IMR-90 (cell line): ENCODE measurements around the gene CINP. TPM values are rescaled to one million over a fixed set of nuclear protein-coding genes. Genes with fewer than 3 reads are reported as not detected.

ENCODE experiments used
- ATAC-seq: fragments of 200-7000 bp; cut with Tn5 transposase; 2 replicates; pipeline ENCODE4 v1.9.1; 2020; ENCODE audit warnings: low read depth, mild to moderate bottlenecking, moderate library complexity
- BruUV-seq: library from RNA; stranded (reverse); fragments of 400-500 nt; replicated peaks from 2 replicates; lab custom pipeline; 2021; lab: Mats Ljungman, UMichigan
- CTCF ChIA-PET: fragments of 300-600 bp; formaldehyde crosslinking; extraction: SDS; loops from one replicate; lab custom pipeline; 2021; ENCODE audit warnings: antibody characterized with exemption; lab: Yijun Ruan, JAX
- POLR2A ChIA-PET: fragments of 300-600 bp; sonication (Branson Sonifier 250); formaldehyde crosslinking; loops from one replicate; lab custom pipeline; 2022; ENCODE audit warnings: antibody characterized with exemption; ENCODE audit not compliant: unreplicated experiment; lab: Charles Lee
- DNase-seq: peaks from one replicate; pipeline ENCODE4 v3.0.0; 2013
- H2AFZ ChIP-seq: replicated peaks from 2 replicates; pipeline ENCODE3; 2013; ENCODE audit warnings: low read length, mild to moderate bottlenecking; ENCODE audit not compliant: poor library complexity
- H2AK5ac ChIP-seq: 2 replicates; pipeline ENCODE4 v1.6.1; 2013; ENCODE audit warnings: low read depth, low read length, inconsistent platforms
- H2AK9ac ChIP-seq: replicated peaks from 2 replicates; pipeline ENCODE3; 2013; ENCODE audit warnings: mild to moderate bottlenecking, low read depth, low read length, moderate library complexity; ENCODE audit not compliant: poor library complexity
- H2BK120ac ChIP-seq: 2 replicates; pipeline ENCODE4 v1.6.1; 2013; ENCODE audit warnings: low read depth, low read length, inconsistent platforms
- H2BK15ac ChIP-seq: 3 replicates; pipeline ENCODE4 v1.6.1; 2013; ENCODE audit warnings: low read depth, low read length, inconsistent platforms
- H2BK20ac ChIP-seq: 2 replicates; pipeline ENCODE4 v1.6.1; 2013; ENCODE audit warnings: low read depth, mild to moderate bottlenecking, inconsistent platforms, low read length, moderate library complexity
- H2BK5ac ChIP-seq: 2 replicates; pipeline ENCODE4 v1.6.1; 2013; ENCODE audit warnings: mild to moderate bottlenecking, low read depth, low read length, inconsistent platforms; ENCODE audit not compliant: poor library complexity, severe bottlenecking
- H3K14ac ChIP-seq: replicated peaks from 2 replicates; pipeline ENCODE4 v1.6.1; 2013; ENCODE audit warnings: low read depth, low read length, inconsistent platforms
- H3K18ac ChIP-seq: 2 replicates; pipeline ENCODE4 v1.6.1; 2013; ENCODE audit warnings: low read depth, low read length, control low read depth
- H3K23ac ChIP-seq: 2 replicates; pipeline ENCODE4 v1.6.1; 2013; ENCODE audit warnings: low read depth, low read length, inconsistent platforms
- H3K27ac ChIP-seq: 2 replicates; pipeline ENCODE4 v1.5.1; 2013; ENCODE audit warnings: mild to moderate bottlenecking, control low read depth, low read length; ENCODE audit not compliant: insufficient read depth
- H3K27me3 ChIP-seq: 2 replicates; pipeline ENCODE4 v1.6.1; 2013; ENCODE audit warnings: low read length; ENCODE audit not compliant: control insufficient read depth, insufficient read depth
- H3K36me3 ChIP-seq: 2 replicates; pipeline ENCODE4 v1.6.1; 2013; ENCODE audit warnings: low read length, mixed read lengths; ENCODE audit not compliant: control insufficient read depth, insufficient read depth
- H3K4ac ChIP-seq: 2 replicates; pipeline ENCODE4 v1.6.1; 2013; ENCODE audit warnings: low read depth, low read length, inconsistent platforms
- H3K4me1 ChIP-seq: 2 replicates; pipeline ENCODE4 v1.6.1; 2013; ENCODE audit warnings: low read length, mixed read lengths; ENCODE audit not compliant: control insufficient read depth, insufficient read depth
- H3K4me2 ChIP-seq: 2 replicates; pipeline ENCODE4 v1.6.1; 2013; ENCODE audit warnings: low read depth, mild to moderate bottlenecking, control low read depth, low read length, moderate library complexity
- H3K4me3 ChIP-seq: 2 replicates; pipeline ENCODE4 v1.5.1; 2013; ENCODE audit warnings: low read depth, mild to moderate bottlenecking, control low read depth, low read length, moderate library complexity; ENCODE audit not compliant: insufficient read depth
- H3K56ac ChIP-seq: 2 replicates; pipeline ENCODE4 v1.6.1; 2013; ENCODE audit warnings: low read length, inconsistent platforms; ENCODE audit not compliant: insufficient read depth; ENCODE audit errors: extremely low read depth
- H3K79me1 ChIP-seq, 2 experiments: 2 replicates each; pipeline ENCODE4 v1.6.1; 2013; ENCODE audit warnings: low read length in 2 of 2, inconsistent platforms in 1 of 2, low read depth in 1 of 2
- H3K9ac ChIP-seq: 2 replicates; pipeline ENCODE4 v1.6.1; 2013; ENCODE audit warnings: low read depth, low read length, control low read depth
- H3K9me1 ChIP-seq: 2 replicates; pipeline ENCODE4 v1.6.1; 2013; ENCODE audit warnings: low read length, inconsistent platforms; ENCODE audit not compliant: insufficient read depth
- H3K9me3 ChIP-seq: 2 replicates; pipeline ENCODE4 v1.6.1; 2013; ENCODE audit warnings: low read length; ENCODE audit not compliant: control insufficient read depth, insufficient read depth
- H4K20me1 ChIP-seq: 2 replicates; pipeline ENCODE4 v1.6.1; 2013; ENCODE audit warnings: low read length, inconsistent platforms; ENCODE audit not compliant: insufficient read depth
- H4K5ac ChIP-seq: 2 replicates; pipeline ENCODE4 v1.6.1; 2013; ENCODE audit warnings: mild to moderate bottlenecking, low read depth, low read length, control low read depth
- H4K8ac ChIP-seq, 2 experiments: 2 replicates each; pipeline ENCODE4 v1.6.1; 2013; ENCODE audit warnings: low read depth in 2 of 2, low read length in 2 of 2, control low read depth in 1 of 2, inconsistent platforms in 1 of 2
- H4K91ac ChIP-seq: 2 replicates; pipeline ENCODE4 v1.6.1; 2013; ENCODE audit warnings: low read depth, low read length, inconsistent platforms; ENCODE audit not compliant: insufficient read depth
- BHLHE40 ChIP-seq: fragments of 150-350 bp; IDR thresholded peaks from 2 replicates; pipeline ENCODE4 v1.6.1; 2016; ENCODE audit warnings: mild to moderate bottlenecking, low read depth, low read length
- CEBPB ChIP-seq: IDR thresholded peaks from 2 replicates; pipeline ENCODE4 v1.6.1; 2012; ENCODE audit warnings: low read depth, low read length, improper control_type of control experiment
- CHD1 ChIP-seq: IDR thresholded peaks from 2 replicates; pipeline ENCODE4 v1.6.1; 2012; ENCODE audit warnings: low read depth, low read length, improper control_type of control experiment
- MAFK ChIP-seq: IDR thresholded peaks from 2 replicates; pipeline ENCODE4 v1.6.1; 2012; ENCODE audit warnings: low read depth, low read length, improper control_type of control experiment
- MAZ ChIP-seq: IDR thresholded peaks from 2 replicates; pipeline ENCODE4 v1.6.1; 2012; ENCODE audit warnings: low read depth, mild to moderate bottlenecking, low read length, improper control_type of control experiment, moderate library complexity, borderline replicate concordance
- MXI1 ChIP-seq: IDR thresholded peaks from 2 replicates; pipeline ENCODE4 v1.6.1; 2012; ENCODE audit warnings: low read depth, mild to moderate bottlenecking, low read length, moderate library complexity, borderline replicate concordance
- NFE2L2 ChIP-seq: fragments of 150-350 bp; IDR thresholded peaks from 2 replicates; pipeline ENCODE4 v1.6.1; 2016; ENCODE audit warnings: low read depth, mild to moderate bottlenecking, low read length
- POLR2A ChIP-seq: IDR thresholded peaks from 2 replicates; pipeline ENCODE4 v1.6.1; 2012; ENCODE audit warnings: mild to moderate bottlenecking, low read depth, low read length
- RAD21 ChIP-seq: IDR thresholded peaks from 2 replicates; pipeline ENCODE4 v1.6.1; 2012; ENCODE audit warnings: low read length, improper control_type of control experiment
- RCOR1 ChIP-seq: IDR thresholded peaks from 2 replicates; pipeline ENCODE4 v1.6.1; 2012; ENCODE audit warnings: mild to moderate bottlenecking, low read length, improper control_type of control experiment; ENCODE audit not compliant: insufficient replicate concordance
- SMC3 ChIP-seq: fragments of 150-350 bp; IDR thresholded peaks from 2 replicates; pipeline ENCODE4 v1.6.1; 2016; ENCODE audit warnings: low read depth, mild to moderate bottlenecking, antibody characterized with exemption, low read length, moderate library complexity
- WGBS, 2 experiments: methylation state at CpG; one replicate each; pipeline versions ENCODE4 v1.1.5 to v1.1.7; 2013; ENCODE audit warnings: missing lambda C conversion rate in 2 of 2; ENCODE audit not compliant: insufficient read length in 1 of 2; ENCODE audit errors: extremely low coverage in 2 of 2; 5-methylcytosine and 5-hydroxymethylcytosine counted together
- dilution Hi-C: fragments of 300-500 bp; cut with HindIII; formaldehyde crosslinking; loops from one replicate; pipeline ENCODE4 v1.14.3; 2018; ENCODE audit warnings: low sequenced_read_pairs; ENCODE audit not compliant: unreplicated experiment
- in situ Hi-C: fragments of 300-500 bp; cut with MboI; formaldehyde crosslinking; loops from 3 replicates; pipeline ENCODE4 v1.14.3; 2019; ENCODE audit warnings: low sequenced_read_pairs, inconsistent platforms, mixed read lengths
- intact Hi-C: fragments of 100-400 bp; cut with micrococcal nuclease; formaldehyde crosslinking; loops from 2 replicates; pipeline ENCODE4 v1.10.0; 2022
- polyA plus RNA-seq, 3 experiments: library from polyadenylated mRNA; depleted of rRNA; stranded (reverse); fragments of >200 nt; gene quantifications; 2 replicates each; pipeline ENCODE4 v1.2.3, GENCODE V29; 2012; ENCODE audit warnings: low replicate concordance in 1 of 3
- total RNA-seq: library from RNA; depleted of rRNA; stranded (reverse); fragments of >200 nt; gene quantifications from 2 replicates; pipeline ENCODE4 v1.2.3, GENCODE V29; 2012
- TF ChIP-seq, protein P1 (sequence below): conservative IDR thresholded peaks from 2 replicates; pipeline ENCODE4 v1.5.1; 2012; ENCODE audit warnings: mild to moderate bottlenecking, low read depth, low read length, improper control_type of control experiment
- TF ChIP-seq, protein P2 (sequence below): fragments of 150-350 bp; IDR thresholded peaks from 2 replicates; pipeline ENCODE4 v1.6.1; 2016; ENCODE audit warnings: low read depth, mild to moderate bottlenecking, low read length, moderate library complexity, borderline replicate concordance
- TF ChIP-seq, protein P3 (sequence below): fragments of 150-350 bp; IDR thresholded peaks from 2 replicates; pipeline ENCODE4 v1.6.1; 2017; ENCODE audit warnings: mild to moderate bottlenecking, antibody characterized with exemption, low read length, low read depth

CINP gene
- total and polyA plus RNA-seq, 2 of the 4 experiments (the other 2 are of a cell fraction) = 41.9 to 56.4 TPM

- no peaks in the 10 kb centered on the region for H3K27me3 ChIP-seq
- peaks cover 19% of the 10 kb centered on the region for H3K9me1 ChIP-seq
- BruUV-seq = no TSS peak
- peak overlapping the region; percentile 91 for H2AK5ac ChIP-seq
- POLR2A ChIA-PET = no interaction called here
- peak overlapping the region; percentile 97; the same call in 1 of the 2 replicates for H3K23ac ChIP-seq
- no peak overlapping the region for H2BK20ac ChIP-seq
- no peak overlapping the region for H3K56ac ChIP-seq
- H3K14ac ChIP-seq = peak overlapping the region; percentile 98; the same call in 1 of the 2 replicates
- peaks cover under 1% of the 10 kb centered on the region; the same call in 1 of the 2 replicates for H3K36me3 ChIP-seq
- peaks cover 15% of the 10 kb centered on the region for H3K4me1 ChIP-seq
- dilution Hi-C loops = no loop called here
- no peak overlapping the region; the same call in 1 of the 2 replicates for H3K27ac ChIP-seq
- intact Hi-C loops = no loop called here
- peaks cover 14 to 35% of the 10 kb centered on the region in 2 experiments for H3K79me1 ChIP-seq
- H4K20me1 ChIP-seq = no peaks in the 10 kb centered on the region
- peak overlapping the region; percentile 96 for H2AFZ ChIP-seq
- no peaks in the 10 kb centered on the region for H3K9me3 ChIP-seq
- H4K5ac ChIP-seq = peak overlapping the region; percentile 95
- H3K4me2 ChIP-seq = peak overlapping the region; percentile 95
- DNase-seq (no peak), ATAC-seq (no peak)
- peak overlapping the region; percentile 25 for H2BK5ac ChIP-seq
- H4K91ac ChIP-seq = no peak overlapping the region
- peak overlapping the region; percentile 94 for H3K9ac ChIP-seq
- no peak overlapping the region for H2BK15ac ChIP-seq
- in situ Hi-C loops = loop anchor here (25.0 kb wide), 3 partner anchors 234 to 559 kb away; partner anchors contain the start of genes DYNC1H1, HSP90AA1 and PPP2R5C
- H3K4ac ChIP-seq = peak overlapping the region; percentile 98
- H3K18ac ChIP-seq = no peak overlapping the region
- WGBS, 2 experiments = no CpG with 5 or more reads among the region's 17 CpGs
- H4K8ac ChIP-seq = peak overlapping the region; percentile 97 to 100
- CTCF ChIA-PET = no interaction called here
- H2AK9ac ChIP-seq = peak overlapping the region; percentile 96
- H2BK120ac ChIP-seq = no peak overlapping the region
- peak overlapping the region; percentile 78; the same call in 1 of the 2 replicates for H3K4me3 ChIP-seq
- TF ChIP-seq RAD21 (no peak), BHLHE40 (no peak), NFE2L2 (no peak), RCOR1 (no peak), POLR2A (no peak), CEBPB (no peak), MXI1 (no peak), SMC3 (no peak), MAZ (no peak), CHD1 (no peak), MAFK (no peak)
- TF ChIP-seq, protein P1, sequence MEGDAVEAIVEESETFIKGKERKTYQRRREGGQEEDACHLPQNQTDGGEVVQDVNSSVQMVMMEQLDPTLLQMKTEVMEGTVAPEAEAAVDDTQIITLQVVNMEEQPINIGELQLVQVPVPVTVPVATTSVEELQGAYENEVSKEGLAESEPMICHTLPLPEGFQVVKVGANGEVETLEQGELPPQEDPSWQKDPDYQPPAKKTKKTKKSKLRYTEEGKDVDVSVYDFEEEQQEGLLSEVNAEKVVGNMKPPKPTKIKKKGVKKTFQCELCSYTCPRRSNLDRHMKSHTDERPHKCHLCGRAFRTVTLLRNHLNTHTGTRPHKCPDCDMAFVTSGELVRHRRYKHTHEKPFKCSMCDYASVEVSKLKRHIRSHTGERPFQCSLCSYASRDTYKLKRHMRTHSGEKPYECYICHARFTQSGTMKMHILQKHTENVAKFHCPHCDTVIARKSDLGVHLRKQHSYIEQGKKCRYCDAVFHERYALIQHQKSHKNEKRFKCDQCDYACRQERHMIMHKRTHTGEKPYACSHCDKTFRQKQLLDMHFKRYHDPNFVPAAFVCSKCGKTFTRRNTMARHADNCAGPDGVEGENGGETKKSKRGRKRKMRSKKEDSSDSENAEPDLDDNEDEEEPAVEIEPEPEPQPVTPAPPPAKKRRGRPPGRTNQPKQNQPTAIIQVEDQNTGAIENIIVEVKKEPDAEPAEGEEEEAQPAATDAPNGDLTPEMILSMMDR = no peak
- TF ChIP-seq, protein P2, sequence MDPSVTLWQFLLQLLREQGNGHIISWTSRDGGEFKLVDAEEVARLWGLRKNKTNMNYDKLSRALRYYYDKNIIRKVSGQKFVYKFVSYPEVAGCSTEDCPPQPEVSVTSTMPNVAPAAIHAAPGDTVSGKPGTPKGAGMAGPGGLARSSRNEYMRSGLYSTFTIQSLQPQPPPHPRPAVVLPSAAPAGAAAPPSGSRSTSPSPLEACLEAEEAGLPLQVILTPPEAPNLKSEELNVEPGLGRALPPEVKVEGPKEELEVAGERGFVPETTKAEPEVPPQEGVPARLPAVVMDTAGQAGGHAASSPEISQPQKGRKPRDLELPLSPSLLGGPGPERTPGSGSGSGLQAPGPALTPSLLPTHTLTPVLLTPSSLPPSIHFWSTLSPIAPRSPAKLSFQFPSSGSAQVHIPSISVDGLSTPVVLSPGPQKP = no peak
- TF ChIP-seq, protein P3, sequence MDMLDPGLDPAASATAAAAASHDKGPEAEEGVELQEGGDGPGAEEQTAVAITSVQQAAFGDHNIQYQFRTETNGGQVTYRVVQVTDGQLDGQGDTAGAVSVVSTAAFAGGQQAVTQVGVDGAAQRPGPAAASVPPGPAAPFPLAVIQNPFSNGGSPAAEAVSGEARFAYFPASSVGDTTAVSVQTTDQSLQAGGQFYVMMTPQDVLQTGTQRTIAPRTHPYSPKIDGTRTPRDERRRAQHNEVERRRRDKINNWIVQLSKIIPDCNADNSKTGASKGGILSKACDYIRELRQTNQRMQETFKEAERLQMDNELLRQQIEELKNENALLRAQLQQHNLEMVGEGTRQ = no peak
Observed at GRCh38 chr14:102320671-102321455, 41.8 kb downstream of the CINP start.
